Stomach smooth muscle (tissue), 2 donors: Measurements from ENCODE around the gene ATP8A1.

Experiments
- H3K27ac ChIP-seq: one replicate; pipeline ENCODE4 v1.7.0; 2013; ENCODE audit warnings: mild to moderate bottlenecking, low read length, inconsistent platforms
- H3K27me3 ChIP-seq, 2 donors: one replicate each; pipeline ENCODE4 v1.7.0; 2013; ENCODE audit warnings: low read length in 2 of 2; ENCODE audit not compliant: insufficient read depth in 2 of 2, control insufficient read depth in 1 of 2
- H3K36me3 ChIP-seq, 2 donors: one replicate each; pipeline ENCODE4 v1.7.0; 2013; ENCODE audit warnings: low read length in 2 of 2; ENCODE audit not compliant: control insufficient read depth in 2 of 2, insufficient read depth in 2 of 2
- H3K4me1 ChIP-seq: one replicate; pipeline ENCODE4 v1.7.0; 2013; ENCODE audit warnings: low read length; ENCODE audit not compliant: control insufficient read depth, insufficient read depth
- H3K4me3 ChIP-seq, 2 donors: one replicate each; pipeline ENCODE4 v1.7.0; 2013; ENCODE audit warnings: low read length in 2 of 2
- H3K9ac ChIP-seq, 2 donors: one replicate each; pipeline ENCODE4 v1.7.0; 2013; ENCODE audit warnings: low read length in 2 of 2, mild to moderate bottlenecking in 1 of 2
- H3K9me3 ChIP-seq, 2 donors: one replicate each; pipeline ENCODE4 v1.7.0; 2013; ENCODE audit warnings: low read length in 2 of 2; ENCODE audit not compliant: control insufficient read depth in 2 of 2
- donor health status: healthy.
- donor health status: Pancreatic carcinoma.

ATP8A1 gene

DNA sequence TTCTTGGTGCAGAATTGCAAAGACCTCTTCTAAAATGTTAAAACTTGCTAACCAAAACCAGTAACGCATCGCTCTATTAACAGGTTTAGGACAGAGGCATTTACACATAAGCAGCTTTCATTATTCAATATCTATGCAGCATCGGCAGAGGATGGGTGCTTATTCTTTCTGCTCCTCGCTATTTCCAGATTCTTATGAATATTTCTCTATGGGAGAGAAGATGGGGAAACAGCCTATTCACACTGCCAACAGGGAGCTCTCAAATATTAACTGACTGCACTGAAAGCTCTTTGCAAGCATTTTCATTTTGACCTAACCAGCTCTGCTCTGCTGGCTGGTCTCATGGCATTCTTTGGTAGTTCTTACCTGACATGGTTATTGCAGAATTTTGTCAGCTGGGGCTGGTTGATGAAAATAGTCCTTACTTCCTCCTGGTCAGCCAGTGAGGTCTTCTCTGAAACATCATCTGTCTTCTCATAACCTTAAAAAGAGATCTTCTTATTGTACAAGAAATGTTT is 30.2 kb downstream of the ATP8A1 start:
- no peak overlapping the region for H3K9ac ChIP-seq
- H3K27ac ChIP-seq = no peak overlapping the region
- no peaks in the 10 kb centered on the region for H3K4me1 ChIP-seq

GRCh38 chr4:42625329-42625728 is 31.6 kb downstream of the ATP8A1 start:
- no peaks in the 10 kb centered on the region for H3K4me1 ChIP-seq
- no peaks in the 10 kb centered on the region for H3K9me3 ChIP-seq
- H3K27ac ChIP-seq = no peak overlapping the region
- no peaks in the 10 kb centered on the region for H3K27me3 ChIP-seq
- H3K36me3 ChIP-seq = peaks cover 0 to 3% of the 10 kb centered on the region in 2 donors
- no peak overlapping the region for H3K9ac ChIP-seq
- no peak overlapping the region for H3K4me3 ChIP-seq

More for the DNA sequence above, 30.2 kb downstream of the ATP8A1 start:
- no peaks in the 10 kb centered on the region for H3K36me3 ChIP-seq
- H3K4me3 ChIP-seq = no peak overlapping the region
- no peaks in the 10 kb centered on the region for H3K9me3 ChIP-seq
- H3K27me3 ChIP-seq = no peaks in the 10 kb centered on the region

DNA sequence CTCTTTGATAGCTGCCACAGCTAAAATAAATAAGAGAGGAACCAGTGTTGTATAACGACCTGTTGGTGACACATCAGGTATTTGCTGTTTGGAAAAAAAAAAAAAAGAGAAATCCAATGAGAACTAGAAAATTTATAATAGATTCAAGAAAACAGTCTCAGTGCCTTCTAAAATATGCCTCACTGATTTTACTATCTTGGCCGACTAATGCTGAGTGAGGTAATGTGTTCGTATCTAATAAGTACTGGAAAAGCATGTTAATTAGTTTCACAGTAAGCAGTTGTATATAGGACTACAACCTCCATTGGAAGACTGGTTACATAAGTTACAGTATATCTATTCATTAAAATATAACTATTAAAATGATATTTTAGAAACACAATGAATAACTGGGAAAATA is 32.4 kb downstream of the ATP8A1 start:
- Histone ChIP-seq H3K4me1 (no peaks in the 10 kb centered on the region), H3K9ac (no peak overlapping the region), H3K9me3 (no peaks in the 10 kb centered on the region), H3K4me3 (no peak overlapping the region), H3K27me3 (no peaks in the 10 kb centered on the region), H3K27ac (no peak overlapping the region), H3K36me3 (peaks cover 0 to 3% of the 10 kb centered on the region in 2 donors)

DNA sequence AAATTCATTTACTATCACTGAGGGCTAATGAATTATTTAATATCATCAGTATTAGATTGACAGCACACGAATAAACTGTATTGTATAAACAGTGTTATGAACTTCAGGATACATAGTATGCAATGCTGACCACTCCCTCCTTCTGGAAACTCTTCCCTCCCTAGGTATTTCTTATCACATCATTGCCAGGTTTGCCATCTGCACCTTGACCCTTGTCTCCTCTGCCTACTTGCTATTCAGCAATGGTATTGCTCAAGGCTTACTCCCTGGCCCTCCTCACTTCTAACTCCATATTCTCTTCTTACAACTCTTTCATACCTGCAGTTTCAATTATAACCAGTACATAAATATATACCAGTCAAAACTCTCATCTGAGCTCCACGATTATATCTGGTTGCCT is 38.9 kb downstream of the ATP8A1 start:
- Histone ChIP-seq H3K27ac (no peak overlapping the region), H3K27me3 (no peaks in the 10 kb centered on the region), H3K36me3 (peaks cover 0 to 3% of the 10 kb centered on the region in 2 donors), H3K9me3 (no peaks in the 10 kb centered on the region), H3K9ac (no peak overlapping the region), H3K4me1 (no peaks in the 10 kb centered on the region), H3K4me3 (no peak overlapping the region)

DNA sequence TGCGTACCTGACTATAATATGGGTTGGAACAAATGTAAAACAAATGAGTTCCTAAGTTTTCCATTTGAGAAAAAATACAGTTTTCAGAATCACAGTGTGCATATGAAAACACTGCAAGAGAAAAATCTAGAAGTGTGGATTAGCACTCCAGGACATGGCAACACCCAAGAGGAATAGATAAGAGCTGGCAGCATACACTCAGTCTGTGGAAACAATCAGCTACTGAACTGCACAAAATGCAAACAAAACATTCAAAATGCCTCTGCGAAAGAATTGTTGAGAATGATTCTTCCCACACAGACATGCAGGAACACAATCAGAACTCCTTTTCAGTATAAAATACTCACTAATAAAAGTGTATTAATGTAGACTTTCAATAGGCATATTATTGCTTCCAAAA is 39.9 kb downstream of the ATP8A1 start:
- Histone ChIP-seq H3K36me3 (peaks cover 0 to 3% of the 10 kb centered on the region in 2 donors), H3K4me3 (no peak overlapping the region), H3K9me3 (no peaks in the 10 kb centered on the region), H3K9ac (no peak overlapping the region), H3K27ac (no peak overlapping the region), H3K27me3 (no peaks in the 10 kb centered on the region), H3K4me1 (no peaks in the 10 kb centered on the region)

GRCh38 chr4:42616572-42616971 is 40.3 kb downstream of the ATP8A1 start:
- H3K9me3 ChIP-seq = no peaks in the 10 kb centered on the region
- H3K27ac ChIP-seq = no peak overlapping the region
- no peaks in the 10 kb centered on the region for H3K27me3 ChIP-seq
- H3K4me1 ChIP-seq = no peaks in the 10 kb centered on the region
- H3K9ac ChIP-seq = no peak overlapping the region
- H3K36me3 ChIP-seq = peaks cover 0 to 3% of the 10 kb centered on the region in 2 donors
- H3K4me3 ChIP-seq = no peak overlapping the region

DNA sequence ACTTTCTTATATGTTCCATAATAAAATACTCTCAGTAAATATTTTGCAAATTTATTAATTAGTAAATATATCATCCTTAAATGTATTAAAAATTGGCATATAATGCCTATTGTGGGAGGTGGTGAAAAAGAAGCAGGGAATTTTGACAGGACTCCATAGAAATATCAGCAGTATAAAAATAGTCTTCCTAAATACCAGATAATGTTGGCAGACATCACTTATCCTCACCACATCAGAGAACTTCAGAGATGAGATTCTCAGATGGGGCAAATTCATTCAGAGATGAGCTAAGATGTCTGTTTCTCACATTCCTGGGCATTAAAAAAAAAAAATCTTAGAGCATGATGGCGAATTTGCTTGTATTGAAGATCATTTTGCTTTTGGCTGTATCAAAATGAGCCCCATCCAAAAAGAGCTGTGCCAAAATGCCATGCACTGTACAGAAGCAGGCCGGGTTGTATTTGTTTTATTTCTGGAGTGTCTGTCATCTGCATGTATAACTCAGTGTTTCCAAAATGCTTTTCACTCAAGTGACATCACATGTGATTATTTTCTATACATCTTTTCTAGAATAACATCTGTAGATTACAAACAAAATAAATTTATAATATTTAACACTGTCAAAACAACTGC is 41.7 kb downstream of the ATP8A1 start:
- no peaks in the 10 kb centered on the region for H3K9me3 ChIP-seq
- H3K36me3 ChIP-seq = no peaks in the 10 kb centered on the region
- no peak overlapping the region for H3K27ac ChIP-seq
- H3K4me1 ChIP-seq = no peaks in the 10 kb centered on the region
- no peaks in the 10 kb centered on the region for H3K27me3 ChIP-seq
- no peak overlapping the region for H3K9ac ChIP-seq
- H3K4me3 ChIP-seq = no peak overlapping the region

DNA sequence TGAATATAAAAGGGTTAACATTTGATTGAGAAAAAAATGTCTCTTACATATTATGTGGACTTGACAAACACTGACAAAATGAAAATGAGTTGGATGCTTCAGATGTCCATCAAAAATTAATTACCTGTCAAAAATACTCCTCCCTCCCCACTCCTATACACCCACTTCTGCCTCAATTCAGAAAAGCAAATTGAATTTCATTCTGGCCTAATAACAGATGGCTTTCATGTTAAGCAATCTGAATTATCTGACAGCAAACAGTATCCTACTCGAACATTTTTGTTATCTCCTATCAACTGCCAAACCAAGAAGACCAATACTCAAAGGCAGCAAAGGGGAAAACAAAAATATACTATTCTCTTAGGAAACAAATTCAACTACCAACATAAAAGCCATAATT is 44.0 kb downstream of the ATP8A1 start:
- no peak overlapping the region for H3K27ac ChIP-seq
- H3K4me1 ChIP-seq = no peaks in the 10 kb centered on the region
- no peak overlapping the region for H3K9ac ChIP-seq
- H3K9me3 ChIP-seq = no peaks in the 10 kb centered on the region
- H3K27me3 ChIP-seq = no peaks in the 10 kb centered on the region
- no peaks in the 10 kb centered on the region for H3K36me3 ChIP-seq
- no peak overlapping the region for H3K4me3 ChIP-seq

- Histone ChIP-seq H3K4me1 (no peaks in the 10 kb centered on the region), H3K9ac (no peak overlapping the region), H3K27ac (no peak overlapping the region), H3K36me3 (no peaks in the 10 kb centered on the region), H3K4me3 (no peak overlapping the region), H3K27me3 (no peaks in the 10 kb centered on the region), H3K9me3 (no peaks in the 10 kb centered on the region)
These were observed 46.0 kb downstream of the ATP8A1 start for GRCh38 chr4:42610941-42611340.

- no peaks in the 10 kb centered on the region for H3K4me1 ChIP-seq
- H3K4me3 ChIP-seq = no peak overlapping the region
- H3K36me3 ChIP-seq = no peaks in the 10 kb centered on the region
- no peak overlapping the region for H3K27ac ChIP-seq
- H3K27me3 ChIP-seq = no peaks in the 10 kb centered on the region
- H3K9me3 ChIP-seq = no peaks in the 10 kb centered on the region
- H3K9ac ChIP-seq = no peak overlapping the region
These were observed 47.9 kb downstream of the ATP8A1 start for GRCh38 chr4:42609051-42609450.

GRCh38 chr4:42608551-42608950 is 48.4 kb downstream of the ATP8A1 start:
- H3K9ac ChIP-seq = no peak overlapping the region
- H3K27ac ChIP-seq = no peak overlapping the region
- no peaks in the 10 kb centered on the region for H3K36me3 ChIP-seq
- no peaks in the 10 kb centered on the region for H3K9me3 ChIP-seq
- no peaks in the 10 kb centered on the region for H3K27me3 ChIP-seq
- H3K4me3 ChIP-seq = no peak overlapping the region
- H3K4me1 ChIP-seq = no peaks in the 10 kb centered on the region
